Retinal pigment epithelial cell (primary cell): ENCODE data around the gene CDHR2.

Experiments
- DNase-seq: peaks from one replicate; pipeline ENCODE4 v3.0.0-alpha.2; 2010; ENCODE audit warnings: low read depth
- H3K4me3 ChIP-seq: 2 replicates; pipeline ENCODE4 v1.5.1; 2011; ENCODE audit warnings: mild to moderate bottlenecking, low read length, control low read depth, moderate library complexity
- CTCF ChIP-seq: conservative IDR thresholded peaks from 2 replicates; pipeline ENCODE4 v1.5.1; 2011; ENCODE audit warnings: low read depth, low read length, control low read depth, inconsistent platforms

Gene CDHR2, protein sequence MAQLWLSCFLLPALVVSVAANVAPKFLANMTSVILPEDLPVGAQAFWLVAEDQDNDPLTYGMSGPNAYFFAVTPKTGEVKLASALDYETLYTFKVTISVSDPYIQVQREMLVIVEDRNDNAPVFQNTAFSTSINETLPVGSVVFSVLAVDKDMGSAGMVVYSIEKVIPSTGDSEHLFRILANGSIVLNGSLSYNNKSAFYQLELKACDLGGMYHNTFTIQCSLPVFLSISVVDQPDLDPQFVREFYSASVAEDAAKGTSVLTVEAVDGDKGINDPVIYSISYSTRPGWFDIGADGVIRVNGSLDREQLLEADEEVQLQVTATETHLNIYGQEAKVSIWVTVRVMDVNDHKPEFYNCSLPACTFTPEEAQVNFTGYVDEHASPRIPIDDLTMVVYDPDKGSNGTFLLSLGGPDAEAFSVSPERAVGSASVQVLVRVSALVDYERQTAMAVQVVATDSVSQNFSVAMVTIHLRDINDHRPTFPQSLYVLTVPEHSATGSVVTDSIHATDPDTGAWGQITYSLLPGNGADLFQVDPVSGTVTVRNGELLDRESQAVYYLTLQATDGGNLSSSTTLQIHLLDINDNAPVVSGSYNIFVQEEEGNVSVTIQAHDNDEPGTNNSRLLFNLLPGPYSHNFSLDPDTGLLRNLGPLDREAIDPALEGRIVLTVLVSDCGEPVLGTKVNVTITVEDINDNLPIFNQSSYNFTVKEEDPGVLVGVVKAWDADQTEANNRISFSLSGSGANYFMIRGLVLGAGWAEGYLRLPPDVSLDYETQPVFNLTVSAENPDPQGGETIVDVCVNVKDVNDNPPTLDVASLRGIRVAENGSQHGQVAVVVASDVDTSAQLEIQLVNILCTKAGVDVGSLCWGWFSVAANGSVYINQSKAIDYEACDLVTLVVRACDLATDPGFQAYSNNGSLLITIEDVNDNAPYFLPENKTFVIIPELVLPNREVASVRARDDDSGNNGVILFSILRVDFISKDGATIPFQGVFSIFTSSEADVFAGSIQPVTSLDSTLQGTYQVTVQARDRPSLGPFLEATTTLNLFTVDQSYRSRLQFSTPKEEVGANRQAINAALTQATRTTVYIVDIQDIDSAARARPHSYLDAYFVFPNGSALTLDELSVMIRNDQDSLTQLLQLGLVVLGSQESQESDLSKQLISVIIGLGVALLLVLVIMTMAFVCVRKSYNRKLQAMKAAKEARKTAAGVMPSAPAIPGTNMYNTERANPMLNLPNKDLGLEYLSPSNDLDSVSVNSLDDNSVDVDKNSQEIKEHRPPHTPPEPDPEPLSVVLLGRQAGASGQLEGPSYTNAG (N-terminal part only)

DNA sequence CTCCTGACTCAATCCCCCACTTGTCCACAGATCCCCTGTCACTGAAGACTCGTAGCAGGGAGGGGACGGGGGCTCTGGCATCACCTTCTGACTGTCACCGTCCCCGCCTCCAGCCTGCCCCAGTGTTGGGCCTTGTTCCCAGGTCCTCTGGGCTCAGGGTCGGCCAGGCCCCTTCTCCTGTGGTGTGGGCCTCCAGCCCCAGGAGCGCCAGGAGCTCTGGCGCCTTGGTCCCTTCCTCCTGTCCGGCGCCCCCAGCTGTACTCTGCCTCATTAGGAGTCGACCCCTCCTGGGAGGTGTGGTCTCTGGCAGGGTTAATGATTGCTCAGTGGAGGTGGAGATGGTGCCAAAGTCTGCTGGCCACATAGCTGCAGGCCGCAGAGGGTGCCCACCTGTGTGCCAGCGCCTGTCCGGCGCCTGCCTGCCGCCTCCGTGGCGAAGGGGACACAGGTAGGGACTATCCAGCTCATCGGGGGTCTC, at the start of gene CDHR2:
Gene CDHR2, plus strand, starts transcription at position 376 of the 478 bp plus-strand sequence. CDS start 16,011 bp downstream, outside the sequence.
- DNase-seq, result no peak
- no peak within 1 kb of the TSS for H3K4me3 ChIP-seq
- TF ChIP-seq CTCF, result no peak

GRCh38 chr5:176500511-176500910, 48.6 kb upstream of the CDHR2 start:
- no peak for TF ChIP-seq CTCF
- no peak for DNase-seq
- H3K4me3 ChIP-seq, result no peak overlapping the region

GRCh38 chr5:176501333-176501732, 47.8 kb upstream of the CDHR2 start:
- no peak for DNase-seq

DNA sequence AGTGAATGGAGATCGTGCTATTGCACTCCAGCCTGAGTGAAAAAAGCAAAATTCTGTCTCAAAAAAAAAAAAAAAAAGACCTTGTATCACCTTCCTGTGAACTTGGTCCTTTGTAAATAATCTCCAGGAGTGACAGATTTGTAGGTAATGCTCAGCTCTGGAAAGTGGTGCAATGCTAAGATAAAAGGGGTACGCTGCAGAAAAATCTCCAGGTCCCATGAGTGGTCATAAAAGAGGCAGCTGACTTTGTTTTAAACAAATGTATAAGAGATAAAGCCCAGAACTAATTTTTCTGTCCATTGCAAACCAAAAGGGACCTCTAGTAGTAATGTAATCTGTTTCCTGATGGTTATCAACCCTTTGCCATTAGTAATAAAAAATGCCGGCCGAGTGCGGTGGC, 45.6 kb upstream of the CDHR2 start:
- no peak for DNase-seq
- TF ChIP-seq CTCF, result no peak
- no peak overlapping the region for H3K4me3 ChIP-seq

More at GRCh38 chr5:176501333-176501732, 47.8 kb upstream of the CDHR2 start:
- no peak overlapping the region for H3K4me3 ChIP-seq
- TF ChIP-seq CTCF, result no peak

GRCh38 chr5:176507911-176508310, 41.2 kb upstream of the CDHR2 start:
- no peak for TF ChIP-seq CTCF

DNA sequence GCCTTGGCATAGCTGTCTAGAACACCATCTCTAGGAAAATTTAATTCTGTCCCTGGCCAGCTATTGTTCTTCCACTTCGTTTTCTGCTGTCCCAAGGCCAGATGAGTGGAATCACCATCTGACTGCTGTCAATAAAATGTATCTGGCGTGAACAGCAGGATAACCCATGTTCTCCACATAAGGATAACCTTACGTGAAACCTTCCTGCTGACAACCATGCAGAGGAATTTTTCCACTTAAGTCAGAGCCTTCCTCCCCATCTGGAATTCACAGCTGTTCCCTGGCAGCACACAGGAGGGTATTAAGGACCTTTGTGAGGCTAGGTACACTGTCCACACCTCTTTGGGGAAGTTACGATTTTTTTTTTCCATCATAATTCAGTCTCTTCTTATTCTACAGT, 40.5 kb upstream of the CDHR2 start:
- H3K4me3 ChIP-seq, result no peak overlapping the region
- DNase-seq, result no peak
- no peak for TF ChIP-seq CTCF

More at GRCh38 chr5:176507911-176508310, 41.2 kb upstream of the CDHR2 start:
- DNase-seq, result no peak
- H3K4me3 ChIP-seq, result no peak overlapping the region
